ENCODE data around the gene CDKN2B-AS1.

DNA sequence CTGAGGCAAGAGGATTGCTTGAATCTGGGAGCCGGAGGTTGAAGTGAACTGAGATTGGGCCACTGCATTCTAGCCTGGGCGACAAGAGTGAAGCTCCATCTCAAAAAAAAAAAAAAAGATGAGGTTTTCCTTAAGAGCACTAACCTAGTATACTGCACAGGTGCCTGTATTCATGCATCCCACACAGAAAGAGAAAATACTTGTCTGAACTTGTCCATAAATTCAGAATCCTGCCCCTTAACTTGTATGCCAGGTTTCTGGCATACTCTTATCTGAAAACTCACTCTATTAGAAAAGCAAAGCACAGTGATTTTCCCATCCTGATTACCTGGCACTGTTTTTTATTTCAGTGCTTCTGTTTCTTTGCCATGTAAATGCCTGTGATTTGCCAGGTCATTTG lies 139.8 kb downstream of the CDKN2B-AS1 start:
- no peak for TF ChIP-seq CTCF (IDR thresholded peaks at IDR 0.05; ENCODE audit: insufficient read depth, low read length, poor library complexity, severe bottlenecking)
- no peak for TF ChIP-seq EZH2phosphoT487 (conservative IDR thresholded peaks at IDR 0.05; ENCODE audit: low read length)

All from SU-DHL-6 (cell line).